H1 (cell line): ENCODE data around the gene MXRA7. TPM values are rescaled to one million over a fixed set of nuclear protein-coding genes. Genes with fewer than 3 reads are reported as not detected.
A peak's percentile ranks its signal among the peaks of the same experiment; 100 is the strongest.

Experiments
- microRNA counts: library from miRNA; unstranded; fragments of <30 nt; microRNA quantifications from one replicate; lab custom pipeline; 2015
- microRNA-seq, 2 experiments: library from miRNA; unstranded; fragments of <30 nt; microRNA quantifications; one replicate each; pipeline versions ENCODE4 to v1.2.0, GENCODE V29; 2016 to 2020; ENCODE audit warnings: borderline microRNAs expressed in 2 of 2, borderline number of aligned reads in 2 of 2, borderline replicate concordance in 1 of 2
- polyA plus RNA-seq, 7 experiments: library from polyadenylated mRNA; depleted of rRNA in 3 of 7; stranded (reverse) in 5 of 7; unstranded in 2 of 7; fragments of >200 nt in 5 of 7; fragments of 200-250 nt in 2 of 7; gene quantifications; 1 replicate in 5 of 7; 2 replicates in 1 of 7; 4 replicates in 1 of 7; pipeline versions ENCODE4 v1.2.1 to v1.2.3, GENCODE V29; 2011 to 2013; ENCODE audit warnings: missing spikeins in 2 of 7, mixed read lengths in 2 of 7
- small RNA-seq: library from polyadenylated mRNA; stranded (forward); fragments of <200 nt; extraction: miRNeasy Mini kit (QIAGEN cat#:217004); gene quantifications from one replicate; pipeline ENCODE3, GENCODE V24; 2013; ENCODE audit not compliant: insufficient read depth
- total RNA-seq: library from RNA; stranded (reverse); fragmentation: NEBNext Ultra II Directional; extraction: Animal tissue kit (Norgen Biotek cat#: 25700); gene quantifications from 2 replicates; pipeline ENCODE4 v1.2.1, GENCODE V29; 2021

Gene MXRA7
- total and polyA plus RNA-seq, 2 of the 8 experiments (the other 6 are each of a cell fraction or from before 2014, with no cell fraction given) = 17.8 to 26.6 TPM

MicroRNAs encoded within 50 kb of the gene (microRNA counts, 767-probe panel; counts per million panel counts)
- microRNA hsa-miR-636 (lab: Ali Mortazavi, UCI) = 879 counts per million, percentile 95 among the panel's probes with 10 or more counts

Small RNA genes lying within 50 kb of the gene (microRNA-seq; reads per million reads assigned to microRNA genes)
- 0.69 to 2.4 reads per million in 2 experiments for gene MIR636

Small RNA genes lying within 50 kb of the gene (small RNA-seq; reads per million reads assigned to genes)
- gene AC005837.3 (not detected), gene RF02271 (not detected), gene RNU6-227P (not detected), gene RNU6-97P (not detected), gene RNY4P36 (0.51 reads per million)

Other genes starting within 250 kb of the MXRA7 start
- gene AANAT, start 243.4 kb downstream of the MXRA7 start, total RNA-seq = not detected in 2 replicates
- 0.53 and 1.1 TPM in 2 replicates for gene AANAT, start 243.4 kb downstream of the MXRA7 start, polyA plus RNA-seq (2011; rRNA removed)
- gene RHBDF2, start 209.5 kb downstream of the MXRA7 start, total RNA-seq = 25.9 and 26.2 TPM in 2 replicates
- gene RHBDF2, start 209.5 kb downstream of the MXRA7 start, polyA plus RNA-seq (2011; rRNA removed) = 21.2 and 27.9 TPM in 2 replicates
- gene CYGB, start 173.3 kb downstream of the MXRA7 start, total RNA-seq = 3.7 and 4.0 TPM in 2 replicates
- gene CYGB, start 173.3 kb downstream of the MXRA7 start, polyA plus RNA-seq (2011; rRNA removed) = 2.7 and 3.3 TPM in 2 replicates
- 1.4 and 2.1 TPM in 2 replicates for gene PRCD, start 170.9 kb downstream of the MXRA7 start, total RNA-seq
- 0.77 and 1.1 TPM in 2 replicates for gene PRCD, start 170.9 kb downstream of the MXRA7 start, polyA plus RNA-seq (2011; rRNA removed)
- gene ST6GALNAC2, start 125.1 kb downstream of the MXRA7 start, total RNA-seq = not detected in 2 replicates
- 0.09 TPM in 1 of 2 replicates, not detected in the other for gene ST6GALNAC2, start 125.1 kb downstream of the MXRA7 start, polyA plus RNA-seq (2011; rRNA removed)
- not detected in 2 replicates for gene ST6GALNAC1, start 67.2 kb downstream of the MXRA7 start, total RNA-seq
- gene ST6GALNAC1, start 67.2 kb downstream of the MXRA7 start, polyA plus RNA-seq (2011; rRNA removed) = not detected in 2 replicates
- gene JMJD6, start 15.6 kb upstream of the MXRA7 start, total RNA-seq = 18.6 and 22.2 TPM in 2 replicates
- 8.6 and 10.6 TPM in 2 replicates for gene JMJD6, start 15.6 kb upstream of the MXRA7 start, polyA plus RNA-seq (2011; rRNA removed)
- gene METTL23, start 15.9 kb upstream of the MXRA7 start, total RNA-seq = 36.1 and 36.2 TPM in 2 replicates
- gene METTL23, start 15.9 kb upstream of the MXRA7 start, polyA plus RNA-seq (2011; rRNA removed) = 41.3 and 60.2 TPM in 2 replicates
- 397 and 413 TPM in 2 replicates for gene SRSF2, start 26.4 kb upstream of the MXRA7 start, total RNA-seq
- gene SRSF2, start 26.4 kb upstream of the MXRA7 start, polyA plus RNA-seq (2011; rRNA removed) = 401 and 479 TPM in 2 replicates
- 18.9 and 19.8 TPM in 2 replicates for gene MFSD11, start 27.2 kb upstream of the MXRA7 start, total RNA-seq
- gene MFSD11, start 27.2 kb upstream of the MXRA7 start, polyA plus RNA-seq (2011; rRNA removed) = 15.1 and 17.7 TPM in 2 replicates
- gene MGAT5B, start 157.4 kb upstream of the MXRA7 start, total RNA-seq = 8.2 and 9.3 TPM in 2 replicates
- 7.9 and 12.7 TPM in 2 replicates for gene MGAT5B, start 157.4 kb upstream of the MXRA7 start, polyA plus RNA-seq (2011; rRNA removed)